Astrocyte (in vitro differentiated cells and primary cell): ENCODE measurements around the gene EPM2A. TPM values are rescaled to one million over a fixed set of nuclear protein-coding genes. Genes with fewer than 3 reads are reported as not detected.

ENCODE experiments used
- DNase-seq: peaks from one replicate; pipeline ENCODE4 v3.0.0-alpha.2; 2010; ENCODE audit warnings: low read depth
- FAIRE-seq: peaks from 2 replicates; lab custom pipeline; 2011; peaks lifted over from hg19 to GRCh38; lab: Jason Lieb, UNC
- H2AFZ ChIP-seq: 2 replicates; pipeline ENCODE4 v1.6.0; 2012; ENCODE audit warnings: low read depth, low read length, inconsistent platforms
- H3K27ac ChIP-seq: 2 replicates; pipeline ENCODE4 v1.5.1; 2011; ENCODE audit warnings: low read depth, low read length, inconsistent platforms
- H3K27me3 ChIP-seq: 2 replicates; pipeline ENCODE4 v1.6.0; 2011; ENCODE audit warnings: low read length, inconsistent platforms; ENCODE audit not compliant: insufficient read depth
- H3K36me3 ChIP-seq: 2 replicates; pipeline ENCODE4 v1.5.1; 2011; ENCODE audit warnings: low read length, inconsistent platforms; ENCODE audit not compliant: insufficient read depth
- H3K4me1 ChIP-seq: 2 replicates; pipeline ENCODE4 v1.5.1; 2011; ENCODE audit warnings: low read length, inconsistent platforms; ENCODE audit not compliant: insufficient read depth
- H3K4me2 ChIP-seq: 2 replicates; pipeline ENCODE4 v1.6.0; 2012; ENCODE audit warnings: low read length, inconsistent platforms
- H3K4me3 ChIP-seq: 2 replicates; pipeline ENCODE4 v1.5.1; 2011; ENCODE audit warnings: low read depth, mild to moderate bottlenecking, low read length, inconsistent platforms; ENCODE audit not compliant: insufficient read depth
- H3K79me2 ChIP-seq: 2 replicates; pipeline ENCODE4 v1.6.0; 2012; ENCODE audit warnings: mild to moderate bottlenecking, low read length, inconsistent platforms; ENCODE audit not compliant: insufficient read depth
- H3K9ac ChIP-seq: 2 replicates; pipeline ENCODE4 v1.6.0; 2012; ENCODE audit warnings: mild to moderate bottlenecking, low read length, inconsistent platforms
- H3K9me3 ChIP-seq: 2 replicates; pipeline ENCODE4 v1.5.1; 2012; ENCODE audit warnings: low read depth, mild to moderate bottlenecking, low read length, inconsistent platforms; ENCODE audit not compliant: insufficient read depth
- H4K20me1 ChIP-seq: 2 replicates; pipeline ENCODE4 v1.6.0; 2012; ENCODE audit warnings: low read length, inconsistent platforms; ENCODE audit not compliant: insufficient read depth
- H3K27ac Mint-ChIP-seq: one replicate; pipeline ENCODE4 v1.8.0; 2021; ENCODE audit warnings: mild to moderate bottlenecking, mixed read lengths; ENCODE audit not compliant: unreplicated experiment
- H3K27me3 Mint-ChIP-seq: one replicate; pipeline ENCODE4 v1.8.0; 2021; ENCODE audit warnings: low read depth, mixed read lengths; ENCODE audit not compliant: unreplicated experiment
- H3K36me3 Mint-ChIP-seq: one replicate; pipeline ENCODE4 v1.8.0; 2021; ENCODE audit warnings: low read depth, mixed read lengths; ENCODE audit not compliant: unreplicated experiment
- H3K4me1 Mint-ChIP-seq: one replicate; pipeline ENCODE4 v1.8.0; 2021; ENCODE audit warnings: low read depth, mixed read lengths; ENCODE audit not compliant: unreplicated experiment
- H3K4me3 Mint-ChIP-seq: one replicate; pipeline ENCODE4 v1.8.0; 2021; ENCODE audit warnings: mild to moderate bottlenecking, moderate library complexity, mixed read lengths; ENCODE audit not compliant: unreplicated experiment
- H3K9me3 Mint-ChIP-seq: one replicate; pipeline ENCODE4 v1.8.0; 2021; ENCODE audit warnings: mild to moderate bottlenecking, mixed read lengths; ENCODE audit not compliant: unreplicated experiment
- CTCF ChIP-seq: IDR thresholded peaks from 2 replicates; pipeline ENCODE4 v1.5.1; 2011; ENCODE audit warnings: low read depth, mild to moderate bottlenecking, inconsistent platforms, low read length, moderate library complexity; ENCODE audit not compliant: insufficient read depth
- EZH2 ChIP-seq: IDR thresholded peaks from 2 replicates; pipeline ENCODE4 v1.6.1; 2012; ENCODE audit warnings: mild to moderate bottlenecking, low read length, inconsistent platforms; ENCODE audit not compliant: insufficient read depth
- total RNA-seq: library from RNA; stranded (reverse); gene quantifications from 2 replicates; pipeline ENCODE4 v1.2.1, GENCODE V29; 2021

Gene EPM2A
- total RNA-seq, 1 donor from 2014 or later = 5.2 TPM

- no peaks in the 10 kb centered on the region for H4K20me1 ChIP-seq
- H2AFZ ChIP-seq = no peak overlapping the region
- H3K4me1 ChIP-seq = no peaks in the 10 kb centered on the region
- H3K79me2 ChIP-seq = no peaks in the 10 kb centered on the region
- no peaks in the 10 kb centered on the region for H3K27me3 Mint-ChIP-seq
- H3K27me3 ChIP-seq = no peaks in the 10 kb centered on the region
- peaks cover 9% of the 10 kb centered on the region for H3K4me1 Mint-ChIP-seq
- no peak overlapping the region for H3K4me2 ChIP-seq
- no peak for FAIRE-seq
- H3K9me3 Mint-ChIP-seq = no peaks in the 10 kb centered on the region
- H3K36me3 Mint-ChIP-seq = no peaks in the 10 kb centered on the region
- no peaks in the 10 kb centered on the region for H3K9me3 ChIP-seq
- H3K9ac ChIP-seq = no peak overlapping the region
- H3K27ac ChIP-seq = no peak overlapping the region
- H3K4me3 Mint-ChIP-seq = no peak overlapping the region
- H3K27ac Mint-ChIP-seq = peak overlapping the region; percentile 37
- DNase-seq = no peak
- TF ChIP-seq EZH2 = no peak
- no peaks in the 10 kb centered on the region for H3K36me3 ChIP-seq
- no peak overlapping the region for H3K4me3 ChIP-seq
These were observed 20.4 kb upstream of the EPM2A start for GRCh38 chr6:145755682-145756081.

GRCh38 chr6:145752638-145753037 is 17.3 kb upstream of the EPM2A start:
- no peaks in the 10 kb centered on the region for H3K9me3 Mint-ChIP-seq
- Histone ChIP-seq H3K36me3 (no peaks in the 10 kb centered on the region), H3K9ac (no peak overlapping the region), H3K4me3 (no peak overlapping the region), H3K4me1 (peaks cover 4% of the 10 kb centered on the region), H2AFZ (no peak overlapping the region), H3K27ac (no peak overlapping the region), H3K9me3 (no peaks in the 10 kb centered on the region), H3K79me2 (no peaks in the 10 kb centered on the region), H3K27me3 (no peaks in the 10 kb centered on the region), H3K4me2 (no peak overlapping the region), H4K20me1 (no peaks in the 10 kb centered on the region)
- H3K27ac Mint-ChIP-seq = no peak overlapping the region
- H3K4me3 Mint-ChIP-seq = no peak overlapping the region
- peaks cover 17% of the 10 kb centered on the region for H3K4me1 Mint-ChIP-seq
- no peak for FAIRE-seq
- TF ChIP-seq CTCF (no peak), EZH2 (no peak)
- H3K27me3 Mint-ChIP-seq = no peaks in the 10 kb centered on the region
- H3K36me3 Mint-ChIP-seq = no peaks in the 10 kb centered on the region
- no peak for DNase-seq

GRCh38 chr6:145749632-145750031 is 14.3 kb upstream of the EPM2A start:
- Histone ChIP-seq H3K4me1 (peaks cover 4% of the 10 kb centered on the region), H2AFZ (peak overlapping the region; percentile 51), H4K20me1 (no peaks in the 10 kb centered on the region), H3K9ac (no peak overlapping the region), H3K27ac (peak overlapping the region; percentile 44), H3K27me3 (no peaks in the 10 kb centered on the region), H3K4me3 (no peak overlapping the region), H3K79me2 (no peaks in the 10 kb centered on the region), H3K36me3 (no peaks in the 10 kb centered on the region), H3K9me3 (no peaks in the 10 kb centered on the region), H3K4me2 (peak overlapping the region; percentile 54)
- DNase-seq = peak; percentile 77
- peak overlapping the region; percentile 64 for H3K27ac Mint-ChIP-seq
- H3K36me3 Mint-ChIP-seq = no peaks in the 10 kb centered on the region
- TF ChIP-seq CTCF (no peak), EZH2 (no peak)
- no peaks in the 10 kb centered on the region for H3K27me3 Mint-ChIP-seq
- no peak overlapping the region for H3K4me3 Mint-ChIP-seq
- FAIRE-seq = peak; percentile 97
- H3K4me1 Mint-ChIP-seq = peaks cover 8% of the 10 kb centered on the region
- no peaks in the 10 kb centered on the region for H3K9me3 Mint-ChIP-seq
